OCI-LY7 (cell line): Measurements from ENCODE around the gene MICAL3. TPM values are rescaled to one million over a fixed set of nuclear protein-coding genes. Genes with fewer than 3 reads are reported as not detected.

Experiments used
- BruUV-seq: library from RNA; stranded (reverse); fragments of 400-500 nt; replicated peaks from 2 replicates; lab custom pipeline; 2021; lab: Mats Ljungman, UMichigan
- CTCF ChIA-PET: fragments of 300-600 bp; sonication (Branson Sonifier 250); formaldehyde crosslinking; loops from one replicate; lab custom pipeline; 2022; ENCODE audit warnings: antibody characterized with exemption; ENCODE audit not compliant: unreplicated experiment; lab: Charles Lee
- POLR2A ChIA-PET: fragments of 300-600 bp; sonication (Branson Sonifier 250); formaldehyde crosslinking; loops from one replicate; lab custom pipeline; 2022; ENCODE audit warnings: antibody characterized with exemption; lab: Charles Lee
- DNase-seq: peaks from one replicate; pipeline ENCODE4 v3.0.0-alpha.2; 2015; ENCODE audit warnings: low spot score
- H2AFZ ChIP-seq: fragments of 200-600 bp; sonication (generic), shearing (Covaris generic); 2 replicates; pipeline ENCODE4 v1.6.1; 2014; ENCODE audit warnings: mild to moderate bottlenecking, antibody characterized with exemption, low read length, moderate library complexity
- H3K27ac ChIP-seq: fragments of 200-600 bp; sonication (generic); 2 replicates; pipeline ENCODE4 v1.5.1; 2014; ENCODE audit warnings: mixed run types, low read depth, mild to moderate bottlenecking, moderate library complexity, low read length, inconsistent platforms; ENCODE audit not compliant: poor library complexity, severe bottlenecking
- H3K36me3 ChIP-seq: fragments of 200-600 bp; sonication (generic); 2 replicates; pipeline ENCODE4 v1.6.1; 2014; ENCODE audit warnings: mild to moderate bottlenecking, antibody characterized with exemption, low read length, moderate library complexity, mixed read lengths; ENCODE audit not compliant: insufficient read depth
- H3K4me1 ChIP-seq: fragments of 200-600 bp; sonication (generic); 2 replicates; pipeline ENCODE4 v1.5.1; 2014; ENCODE audit warnings: mild to moderate bottlenecking, low read length; ENCODE audit not compliant: insufficient read depth, poor library complexity, severe bottlenecking
- H3K4me2 ChIP-seq: fragments of 200-600 bp; sonication (generic); 2 replicates; pipeline ENCODE4 v1.6.1; 2014; ENCODE audit warnings: mild to moderate bottlenecking, low read length
- H3K4me3 ChIP-seq: fragments of 200-600 bp; sonication (generic); 2 replicates; pipeline ENCODE4 v1.5.1; 2014; ENCODE audit warnings: mild to moderate bottlenecking, low read depth, low read length; ENCODE audit not compliant: poor library complexity, severe bottlenecking
- H3K79me2 ChIP-seq: fragments of 200-600 bp; sonication (generic); 2 replicates; pipeline ENCODE4 v1.6.1; 2016; ENCODE audit warnings: low read depth, mild to moderate bottlenecking, low read length, moderate library complexity, mixed read lengths; ENCODE audit not compliant: insufficient read depth
- H3K9me2 ChIP-seq: fragments of 200-600 bp; sonication (generic); 2 replicates; pipeline ENCODE4 v1.6.1; 2016; ENCODE audit warnings: mild to moderate bottlenecking, low read length, mixed read lengths; ENCODE audit not compliant: insufficient read depth
- H3K9me3 ChIP-seq: fragments of 200-600 bp; sonication (generic); 2 replicates; pipeline ENCODE4 v1.6.1; 2014; ENCODE audit warnings: mild to moderate bottlenecking, mixed run types, low read length, mixed read lengths
- H4K20me1 ChIP-seq: fragments of 200-600 bp; sonication (generic); 2 replicates; pipeline ENCODE4 v1.6.1; 2014; ENCODE audit warnings: mild to moderate bottlenecking, antibody characterized with exemption, low read length, moderate library complexity, mixed read lengths; ENCODE audit not compliant: insufficient read depth
- EZH2phosphoT487 ChIP-seq: fragments of 200-600 bp; sonication (generic); IDR thresholded peaks from 2 replicates; pipeline ENCODE4 v1.6.1; 2018; ENCODE audit warnings: low read depth, borderline replicate concordance, mild to moderate bottlenecking, mixed run types, antibody characterized with exemption, low read length, moderate library complexity, mixed read lengths
- intact Hi-C: fragments of 100-400 bp; cut with micrococcal nuclease; formaldehyde crosslinking; loops from one replicate; pipeline ENCODE4 v1.10.0; 2022; ENCODE audit not compliant: unreplicated experiment
- total RNA-seq, 2 experiments: library from RNA; depleted of rRNA in 1 of 2; stranded (reverse); fragments of >200 nt in 1 of 2; shearing (Covaris generic) in 1 of 2; gene quantifications; 2 replicates each; pipeline ENCODE4 v1.2.3, GENCODE V29; 2014 to 2022
- TF ChIP-seq, protein P1 (sequence below): fragments of 200-600 bp; sonication (generic); conservative IDR thresholded peaks from 2 replicates; pipeline ENCODE4 v1.5.1; 2014; ENCODE audit warnings: mild to moderate bottlenecking, antibody characterized with exemption, low read length, moderate library complexity, mixed read lengths

MICAL3 gene
- total RNA-seq, 2 experiments from 2014 or later: 80.9 to 210 TPM

- Histone ChIP-seq H3K4me3 (no peak overlapping the region), H3K36me3 (peaks cover 52% of the 10 kb centered on the region), H3K4me2 (no peak overlapping the region), H3K9me2 (no peaks in the 10 kb centered on the region), H2AFZ (no peak overlapping the region), H3K4me1 (peaks cover 86% of the 10 kb centered on the region), H4K20me1 (peaks cover 39% of the 10 kb centered on the region), H3K9me3 (no peaks in the 10 kb centered on the region), H3K79me2 (peaks cover 100% of the 10 kb centered on the region), H3K27ac (no peak overlapping the region)
- no peak for TF ChIP-seq EZH2phosphoT487
- TF ChIP-seq, protein P1, sequence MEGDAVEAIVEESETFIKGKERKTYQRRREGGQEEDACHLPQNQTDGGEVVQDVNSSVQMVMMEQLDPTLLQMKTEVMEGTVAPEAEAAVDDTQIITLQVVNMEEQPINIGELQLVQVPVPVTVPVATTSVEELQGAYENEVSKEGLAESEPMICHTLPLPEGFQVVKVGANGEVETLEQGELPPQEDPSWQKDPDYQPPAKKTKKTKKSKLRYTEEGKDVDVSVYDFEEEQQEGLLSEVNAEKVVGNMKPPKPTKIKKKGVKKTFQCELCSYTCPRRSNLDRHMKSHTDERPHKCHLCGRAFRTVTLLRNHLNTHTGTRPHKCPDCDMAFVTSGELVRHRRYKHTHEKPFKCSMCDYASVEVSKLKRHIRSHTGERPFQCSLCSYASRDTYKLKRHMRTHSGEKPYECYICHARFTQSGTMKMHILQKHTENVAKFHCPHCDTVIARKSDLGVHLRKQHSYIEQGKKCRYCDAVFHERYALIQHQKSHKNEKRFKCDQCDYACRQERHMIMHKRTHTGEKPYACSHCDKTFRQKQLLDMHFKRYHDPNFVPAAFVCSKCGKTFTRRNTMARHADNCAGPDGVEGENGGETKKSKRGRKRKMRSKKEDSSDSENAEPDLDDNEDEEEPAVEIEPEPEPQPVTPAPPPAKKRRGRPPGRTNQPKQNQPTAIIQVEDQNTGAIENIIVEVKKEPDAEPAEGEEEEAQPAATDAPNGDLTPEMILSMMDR: no peak
- ChIA-PET POLR2A (no interaction called here), CTCF (no interaction called here)
- intact Hi-C loops: no loop called here
- BruUV-seq: no TSS peak
- no peak for DNase-seq
These were observed 40.2 kb downstream of the MICAL3 start for GRCh38 chr22:17984114-17984513.

GRCh38 chr22:17982572-17983141 lies 41.7 kb downstream of the MICAL3 start:
- POLR2A ChIA-PET: no interaction called here
- H3K4me3 ChIP-seq: no peak overlapping the region
- BruUV-seq: no TSS peak
- TF ChIP-seq EZH2phosphoT487: no peak
- TF ChIP-seq, protein P1: no peak
- intact Hi-C loops: no loop called here
- H2AFZ ChIP-seq: no peak overlapping the region
- H3K9me3 ChIP-seq: peaks cover 4% of the 10 kb centered on the region; the same call in 1 of the 2 replicates
- H3K9me2 ChIP-seq: no peaks in the 10 kb centered on the region
- no peak for DNase-seq
- H3K4me2 ChIP-seq: peak overlapping the region; percentile 83; the same call in 1 of the 2 replicates
- peak overlapping the region; percentile 64 for H3K27ac ChIP-seq
- CTCF ChIA-PET: no interaction called here
- peaks cover 100% of the 10 kb centered on the region for H3K79me2 ChIP-seq
- H4K20me1 ChIP-seq: peaks cover 37% of the 10 kb centered on the region
- peaks cover 71% of the 10 kb centered on the region for H3K4me1 ChIP-seq
- peaks cover 50% of the 10 kb centered on the region for H3K36me3 ChIP-seq

DNA sequence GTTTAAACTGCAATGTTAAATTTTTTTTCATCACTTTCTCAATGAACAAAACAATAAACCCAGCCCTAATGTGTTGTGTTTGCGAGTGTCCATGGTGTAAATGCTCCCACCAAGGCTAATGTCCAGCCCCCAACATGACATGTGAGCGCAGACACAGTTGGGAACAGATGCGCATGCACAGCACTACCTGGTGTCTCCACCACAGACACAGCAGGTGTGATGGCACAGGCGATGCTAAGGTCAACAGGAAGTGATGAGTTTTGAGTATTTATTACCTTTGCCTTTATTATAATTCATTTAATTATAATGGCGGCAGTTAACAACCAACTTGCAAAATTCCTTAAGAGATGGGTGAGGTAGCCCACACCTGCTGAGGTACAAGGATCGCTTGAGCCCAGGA lies 42.9 kb downstream of the MICAL3 start:
- Histone ChIP-seq H3K79me2 (peaks cover 100% of the 10 kb centered on the region), H3K4me1 (peaks cover 65% of the 10 kb centered on the region), H3K4me2 (peak overlapping the region; percentile 83), H3K4me3 (peak overlapping the region; percentile 4), H3K27ac (peak overlapping the region; percentile 64), H3K36me3 (peaks cover 43% of the 10 kb centered on the region), H3K9me3 (peaks cover 4% of the 10 kb centered on the region; the same call in 1 of the 2 replicates), H3K9me2 (no peaks in the 10 kb centered on the region), H4K20me1 (peaks cover 39% of the 10 kb centered on the region), H2AFZ (no peak overlapping the region)
- POLR2A ChIA-PET: no interaction called here
- BruUV-seq: no TSS peak
- intact Hi-C loops: no loop called here
- DNase-seq: peak; percentile 59
- CTCF ChIA-PET: no interaction called here
- TF ChIP-seq, protein P1: no peak
- TF ChIP-seq EZH2phosphoT487: no peak
